Measurements from ENCODE around the gene TSHZ1.
A peak's percentile ranks its signal among the peaks of the same experiment; 100 is the strongest.

TSHZ1 gene

DNA sequence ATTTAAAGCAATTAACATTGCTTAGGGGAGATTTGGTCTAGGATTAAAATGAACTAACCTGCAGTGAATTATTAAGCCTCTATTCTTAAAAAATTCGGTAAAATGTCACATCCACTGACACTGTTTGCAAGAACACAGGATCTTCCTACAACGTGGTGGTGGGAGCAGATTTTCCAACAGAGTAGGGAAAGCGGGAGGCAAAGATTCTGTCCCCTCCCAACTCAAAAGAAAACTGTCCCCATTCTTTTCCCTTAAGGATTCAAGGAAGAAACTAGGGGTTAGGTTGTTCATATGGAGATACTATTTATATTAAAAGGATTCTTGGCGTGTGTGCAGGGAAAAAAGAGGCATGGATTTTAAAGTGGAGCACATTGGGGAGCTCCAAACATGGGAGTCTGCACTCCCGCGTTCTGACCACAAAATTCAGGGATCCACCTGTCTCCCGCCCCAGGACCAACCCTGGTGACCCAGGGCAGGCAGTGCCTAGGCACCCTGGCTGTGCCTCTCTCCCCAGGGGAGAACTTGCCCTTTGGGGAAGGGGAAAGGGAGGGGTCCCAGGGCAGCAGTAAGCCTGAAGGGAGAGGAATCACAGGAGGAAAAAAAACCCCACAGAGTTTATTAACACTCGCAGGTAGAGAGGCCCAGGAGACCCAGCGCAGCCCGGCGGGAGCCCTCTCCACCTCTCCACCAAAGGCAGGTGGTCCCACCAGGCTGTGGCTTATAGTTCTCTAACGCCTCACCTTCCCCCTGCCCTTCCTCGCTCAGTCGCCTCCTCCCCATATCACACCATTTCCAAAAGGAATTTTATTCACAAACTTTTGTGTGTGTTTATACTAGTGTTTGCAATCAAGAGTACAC, 3.9 kb upstream of the TSHZ1 start:
- DNase-seq (ENCODE audit: low read depth in 4 of 4, low spot score in 1 of 4), result no peak

DNA sequence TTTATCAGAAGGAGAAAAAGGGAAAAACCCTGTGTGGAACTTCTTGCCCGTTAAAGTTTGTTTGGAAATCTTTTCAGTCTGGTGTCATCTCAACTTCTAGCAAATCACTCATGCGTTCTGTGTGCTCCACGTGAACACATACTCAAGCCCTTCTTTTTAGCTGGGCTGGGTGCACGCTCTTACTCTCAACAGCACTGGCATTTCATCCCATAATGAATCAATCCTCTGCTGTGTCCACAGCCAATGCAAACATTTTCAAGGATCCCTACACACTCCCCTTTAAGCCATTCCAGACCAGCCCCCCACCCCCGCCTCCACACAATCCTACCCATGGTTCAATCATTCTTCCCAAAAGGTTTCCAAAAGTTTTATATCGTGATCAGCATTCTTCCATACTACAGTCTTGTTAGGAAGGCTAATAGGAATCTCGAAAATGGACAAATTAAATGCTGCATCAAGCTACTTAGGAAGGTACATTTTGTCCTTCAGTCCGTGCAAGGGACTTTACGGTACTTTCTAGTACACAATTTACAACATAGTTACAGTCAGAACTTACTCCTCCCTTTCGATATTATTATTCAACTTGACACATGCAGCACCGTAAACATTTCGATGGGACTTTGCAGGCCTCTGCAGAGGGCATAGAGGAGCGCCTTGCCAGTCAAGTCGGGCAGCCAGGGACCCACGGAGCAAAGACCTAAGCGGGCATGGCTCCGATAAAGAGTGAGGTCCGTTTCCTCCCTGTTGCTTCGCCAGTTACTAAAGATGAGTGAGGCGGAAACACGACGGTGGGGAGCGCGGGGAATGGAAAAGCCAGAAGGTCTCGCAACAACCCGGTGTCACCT, 3.1 kb upstream of the TSHZ1 start:
- no peak for DNase-seq (ENCODE audit: low read depth in 4 of 4, low spot score in 1 of 4)

DNA sequence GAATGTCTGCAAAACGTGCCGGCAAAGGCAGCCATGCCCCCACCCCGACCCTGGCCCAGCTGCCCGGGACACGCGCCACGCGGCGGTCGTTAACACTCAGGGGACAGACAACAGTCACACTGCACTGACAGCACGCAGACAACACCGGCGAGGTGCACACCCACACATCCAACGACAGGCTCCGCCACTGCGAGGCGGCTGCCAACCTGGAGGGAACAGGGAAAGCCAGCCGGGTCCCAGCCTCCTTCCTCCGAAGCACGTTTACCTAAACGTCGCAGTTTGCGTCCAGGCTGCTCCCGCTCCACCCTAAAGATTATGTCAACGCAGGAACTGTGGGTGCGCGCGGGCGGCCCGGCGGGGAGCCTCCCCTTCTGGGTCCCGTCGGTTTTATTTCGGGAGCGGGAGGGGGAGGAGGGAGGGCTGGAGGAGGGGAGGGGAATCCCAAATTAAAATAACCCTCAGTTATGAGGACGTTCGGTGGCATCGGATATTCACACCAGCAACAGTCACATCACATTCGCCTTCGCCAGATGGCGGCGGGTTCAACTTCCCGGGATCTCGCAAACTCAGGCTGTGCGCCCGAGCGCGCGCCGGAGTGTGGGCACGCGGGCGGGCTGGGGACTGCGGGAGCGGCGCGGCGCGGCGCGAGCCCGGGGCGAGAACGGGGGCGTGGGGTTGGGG, 2.3 kb upstream of the TSHZ1 start:
- DNase-seq (ENCODE audit: low read depth in 4 of 4, low spot score in 1 of 4), result peak in 1 of 4 experiments; percentile 34

DNA sequence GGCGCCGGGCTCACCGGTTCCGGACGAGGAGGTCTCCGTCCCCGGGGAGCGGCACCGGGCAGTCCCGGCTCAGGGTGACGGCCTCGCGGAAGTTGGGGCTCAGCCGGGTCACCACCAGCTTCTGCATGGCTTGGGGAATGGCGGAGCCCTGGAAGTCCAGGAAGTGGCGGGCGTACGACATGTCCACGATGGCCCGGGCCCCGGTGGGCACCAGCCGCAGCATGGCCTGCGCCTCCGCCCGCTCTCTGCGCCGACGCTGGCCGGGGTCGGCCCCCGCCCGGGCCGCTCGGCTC, 1.8 kb upstream of the TSHZ1 start:
- no peak for DNase-seq (ENCODE audit: low read depth in 4 of 4, low spot score in 1 of 4)

DNA sequence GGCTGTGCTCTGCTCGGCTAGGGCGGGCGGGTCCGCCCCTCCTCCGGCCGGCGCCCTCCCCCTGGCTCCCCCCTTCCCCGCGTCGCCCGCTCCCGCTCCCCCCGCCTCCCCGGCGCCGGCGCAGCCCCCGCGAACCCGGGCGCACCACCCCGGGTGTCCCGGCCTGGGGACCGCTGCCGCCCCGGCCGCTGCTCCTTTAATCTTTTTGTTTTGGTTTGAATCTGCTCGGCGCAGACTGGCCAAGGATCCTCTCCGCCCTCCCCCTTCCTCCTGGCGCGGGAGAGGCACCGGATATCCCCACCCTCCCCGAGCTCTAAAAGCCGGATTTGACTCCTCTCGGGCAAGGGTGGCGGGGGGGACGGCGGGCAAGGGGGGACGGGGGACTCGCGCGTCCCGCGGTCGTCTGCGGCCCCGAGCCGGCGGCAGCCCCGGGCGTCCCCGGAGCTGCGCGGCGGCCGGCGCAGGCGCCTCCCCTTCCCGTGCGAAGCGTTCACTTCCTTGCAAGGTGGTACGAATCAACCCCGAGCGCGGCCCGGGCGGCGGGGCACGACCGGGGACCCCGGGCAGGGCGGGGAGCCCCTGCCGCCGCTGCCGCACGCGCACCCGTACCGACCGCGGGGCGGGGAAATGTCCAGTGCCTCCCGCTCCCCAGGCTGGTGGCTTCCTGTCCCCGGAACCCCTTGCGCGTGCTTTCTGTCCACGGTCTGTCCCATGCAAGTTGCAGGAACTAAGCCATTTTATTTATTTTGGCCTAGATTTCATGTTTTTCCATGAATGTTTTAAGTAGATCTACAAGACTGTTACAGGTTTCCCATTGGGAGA, 1.3 kb upstream of the TSHZ1 start, which contains the start of gene PTGR3:
PTGR3 (minus strand) TSS at position 11 of the 822 bp plus-strand sequence. CDS start 81 bp downstream, outside the sequence.
- DNase-seq (ENCODE audit: low read depth in 4 of 4, low spot score in 1 of 4), result peak in 3 of 4 experiments; percentile 47 to 77 (median 65)

DNA sequence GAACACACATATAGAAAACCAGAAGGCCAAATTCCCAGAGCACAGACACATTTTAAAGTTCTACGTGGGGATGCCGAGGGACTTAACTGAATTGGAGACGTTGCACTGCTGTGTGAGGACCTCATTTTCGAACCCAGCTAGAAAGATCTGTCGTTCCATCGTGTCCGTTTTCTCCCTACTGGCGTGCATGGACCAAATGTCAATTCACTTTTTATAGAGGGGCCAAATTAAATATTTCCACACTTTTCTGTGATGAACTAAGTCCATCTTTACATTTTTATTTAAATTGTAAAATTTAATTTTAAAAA, 692 bp upstream of the TSHZ1 start:
- DNase-seq (ENCODE audit: low read depth in 4 of 4, low spot score in 1 of 4), result no peak

DNA sequence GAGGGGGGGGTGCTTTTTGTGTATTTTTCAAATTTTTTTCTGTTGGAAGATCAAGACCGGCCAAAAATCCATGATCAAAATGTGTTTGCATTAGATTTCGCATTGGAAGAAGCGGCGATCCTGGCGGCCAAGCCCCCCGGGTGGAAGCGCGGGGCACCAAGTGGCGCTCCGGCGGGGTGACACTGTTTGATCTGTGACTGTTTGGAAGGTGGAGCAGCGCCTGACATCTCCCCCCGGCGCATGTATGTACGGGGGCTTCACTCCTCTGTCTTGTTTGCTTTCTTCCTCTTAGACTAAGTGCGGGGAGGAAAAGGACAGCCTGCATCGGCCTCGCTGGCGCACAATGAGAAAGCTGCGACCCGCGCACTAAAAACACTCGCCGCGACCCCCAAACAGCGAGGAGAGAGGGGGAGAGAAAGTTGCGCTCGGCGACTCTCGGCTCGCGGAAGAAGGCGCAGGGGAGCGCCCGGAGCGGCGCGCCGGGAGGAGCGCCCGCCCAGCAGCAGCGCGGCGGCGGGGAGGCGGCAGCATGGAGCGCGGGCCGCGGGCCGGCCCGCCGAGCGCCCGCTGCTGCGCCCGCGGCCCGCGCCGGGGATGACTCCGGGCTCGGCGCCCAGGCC, 515 bp downstream of the TSHZ1 start:
- no peak for DNase-seq (ENCODE audit: low read depth in 4 of 4, low spot score in 1 of 4)

DNA sequence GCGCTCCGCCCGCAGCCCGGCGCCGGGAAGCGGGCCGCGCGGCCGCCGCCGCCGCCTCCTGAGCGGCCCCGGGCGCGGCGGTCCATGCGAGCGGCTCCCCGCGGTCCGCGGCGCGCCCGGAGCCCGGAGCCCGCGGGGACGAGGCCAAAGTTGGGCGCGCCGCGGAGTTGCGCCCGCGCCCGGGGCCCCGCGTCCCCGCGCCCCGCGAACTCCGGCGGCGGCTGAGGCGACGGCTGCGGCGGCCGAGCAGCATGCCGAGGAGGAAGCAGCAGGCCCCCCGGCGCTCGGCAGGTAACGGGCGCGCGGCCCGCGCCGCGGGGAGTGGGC, 992 bp downstream of the TSHZ1 start:
- DNase-seq (ENCODE audit: low read depth in 4 of 4, low spot score in 1 of 4), result no peak

DNA sequence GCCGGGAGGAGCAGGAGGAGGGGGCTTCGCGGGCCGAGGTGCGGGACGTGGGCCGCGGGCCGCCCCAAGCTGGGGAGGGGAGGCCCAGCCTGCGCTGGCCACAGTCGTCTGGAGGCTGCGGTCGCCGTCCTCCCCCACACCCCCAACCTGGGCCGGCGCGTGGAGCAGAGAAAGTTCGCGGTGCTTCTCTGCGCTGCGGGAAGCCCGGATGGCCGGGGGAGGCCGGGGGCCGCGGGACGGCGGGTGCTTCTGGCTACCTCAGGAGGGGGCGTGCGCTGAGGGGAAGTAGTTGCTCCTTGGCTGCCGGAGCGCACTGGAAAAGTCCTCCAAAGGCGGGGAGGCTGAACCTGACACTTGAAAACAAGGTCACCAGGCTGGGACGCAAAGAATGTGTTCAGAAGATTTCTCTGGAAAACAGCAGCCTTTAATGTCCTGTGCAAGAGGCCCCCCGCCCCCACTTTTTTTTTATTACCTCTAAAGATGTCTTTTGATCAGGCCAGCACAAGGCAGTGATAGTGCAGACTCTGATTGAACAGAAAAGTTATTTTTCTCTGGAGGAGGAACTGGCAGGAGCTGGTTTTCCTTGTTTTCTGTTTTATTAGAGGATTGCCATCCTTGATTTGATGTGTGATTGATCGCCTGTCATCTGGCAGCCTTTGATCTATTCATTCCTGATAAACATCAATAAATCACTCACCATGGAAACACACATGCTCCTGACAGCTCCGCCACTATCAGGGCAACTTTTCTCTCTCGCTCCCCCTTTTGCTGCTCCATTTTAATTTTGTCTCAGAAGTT, 1.6 kb downstream of the TSHZ1 start:
- peak in 1 of 4 experiments; percentile 18 for DNase-seq (ENCODE audit: low read depth in 4 of 4, low spot score in 1 of 4)

DNA sequence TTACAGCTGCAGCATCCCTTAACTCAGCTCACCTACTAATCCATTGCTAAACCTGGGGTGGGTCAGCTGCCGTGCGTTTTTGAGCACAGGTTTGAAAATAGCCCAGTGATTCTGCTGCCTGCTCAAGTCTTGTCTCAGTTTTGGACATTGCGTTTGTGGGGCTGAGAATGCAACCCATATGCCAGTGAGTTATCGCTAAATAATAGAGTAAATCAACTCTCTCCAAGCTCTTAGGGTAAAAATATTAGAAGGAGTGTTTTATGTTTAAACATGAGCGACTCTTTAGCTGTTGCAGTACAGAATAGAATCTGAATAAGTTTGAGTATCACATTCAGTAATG, 2.1 kb downstream of the TSHZ1 start:
- DNase-seq (ENCODE audit: low read depth in 4 of 4, low spot score in 1 of 4), result no peak

DNA sequence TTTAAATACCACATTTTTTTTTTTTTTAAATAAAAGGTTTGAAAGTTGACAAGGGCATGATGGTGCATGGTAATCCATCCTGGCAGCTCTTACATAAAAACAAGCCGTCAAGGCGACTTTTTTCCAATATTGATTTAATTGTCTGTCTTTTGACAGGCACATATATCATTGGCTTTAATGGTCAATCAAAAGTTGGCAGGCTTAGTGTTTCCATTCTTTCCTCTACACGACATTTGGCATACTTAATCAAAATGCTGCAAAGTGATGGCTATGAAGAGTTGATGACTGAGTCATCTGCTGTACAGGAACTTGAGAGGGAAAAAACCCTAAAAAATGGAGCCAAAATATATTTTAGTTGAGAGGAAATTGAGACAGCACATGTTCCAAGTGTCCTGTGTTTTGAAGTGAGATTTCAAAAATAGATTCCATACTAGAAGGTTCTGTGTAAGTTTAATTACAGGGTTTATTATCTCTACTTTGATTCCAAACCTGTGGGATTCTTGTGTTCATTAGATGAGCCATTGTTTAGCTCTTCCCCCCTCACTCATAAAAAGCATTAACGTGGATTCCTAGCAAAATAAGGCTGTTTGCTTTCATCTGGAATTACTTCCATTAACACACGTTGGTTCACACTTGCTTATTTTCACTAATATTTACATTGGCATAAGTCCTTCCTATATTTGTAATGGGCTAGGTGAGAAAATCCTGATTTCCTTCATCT, 3.2 kb downstream of the TSHZ1 start:
- no peak for DNase-seq (ENCODE audit: low read depth in 4 of 4, low spot score in 1 of 4)

DNA sequence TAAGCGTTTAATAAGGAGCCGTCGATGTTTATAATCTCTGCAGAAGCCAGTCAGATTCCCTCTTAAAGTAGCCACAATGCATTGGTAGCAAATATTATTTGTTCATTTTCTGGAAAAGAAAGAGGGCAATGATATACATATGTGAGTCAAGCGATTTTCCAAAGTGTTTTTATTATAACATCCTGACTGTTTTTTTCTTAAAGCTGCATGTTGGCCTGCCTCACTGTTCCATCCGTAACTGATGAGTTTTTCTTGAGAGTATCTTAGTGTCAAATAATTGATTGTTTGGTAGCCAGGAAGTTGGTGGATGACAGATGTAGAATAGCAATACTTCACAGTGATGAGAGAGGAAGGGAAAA, 3.7 kb downstream of the TSHZ1 start:
- no peak for DNase-seq (ENCODE audit: low read depth in 4 of 4, low spot score in 1 of 4)

DNA sequence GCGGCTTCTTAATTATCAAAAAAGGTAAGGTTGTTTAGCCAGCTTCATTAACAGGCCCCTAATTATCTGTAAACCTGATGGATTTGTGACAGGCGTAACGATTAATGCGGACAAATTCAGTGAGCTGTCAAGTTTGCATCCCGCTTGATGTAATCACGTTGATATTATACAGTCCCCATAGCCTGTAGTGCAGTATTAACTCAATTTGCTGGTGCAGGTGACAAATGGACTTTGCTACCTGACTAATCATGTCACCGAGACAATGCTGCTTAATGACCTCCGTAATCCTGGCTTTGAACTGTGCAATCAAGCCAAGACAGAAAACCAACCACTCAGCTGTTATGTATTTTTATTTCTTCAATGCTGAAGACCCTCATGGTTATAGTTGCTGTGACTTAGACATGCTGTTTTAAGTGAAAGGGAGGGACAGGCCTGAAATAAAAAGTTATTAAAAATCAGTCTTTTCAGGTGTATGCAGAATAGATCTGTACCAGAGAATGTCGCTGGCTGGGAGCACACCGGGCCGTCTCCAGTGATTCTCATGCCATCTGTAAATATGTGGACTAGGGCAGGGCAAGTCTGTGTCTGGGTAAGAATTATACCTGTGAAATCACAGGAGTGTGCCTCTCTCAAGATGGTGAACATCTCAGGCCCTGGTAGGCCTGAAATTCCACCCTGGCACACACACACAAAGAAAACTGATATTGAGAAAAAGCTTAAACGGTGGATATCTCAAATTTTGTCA, 4.3 kb downstream of the TSHZ1 start:
- DNase-seq (ENCODE audit: low read depth in 4 of 4, low spot score in 1 of 4), result no peak

DNA sequence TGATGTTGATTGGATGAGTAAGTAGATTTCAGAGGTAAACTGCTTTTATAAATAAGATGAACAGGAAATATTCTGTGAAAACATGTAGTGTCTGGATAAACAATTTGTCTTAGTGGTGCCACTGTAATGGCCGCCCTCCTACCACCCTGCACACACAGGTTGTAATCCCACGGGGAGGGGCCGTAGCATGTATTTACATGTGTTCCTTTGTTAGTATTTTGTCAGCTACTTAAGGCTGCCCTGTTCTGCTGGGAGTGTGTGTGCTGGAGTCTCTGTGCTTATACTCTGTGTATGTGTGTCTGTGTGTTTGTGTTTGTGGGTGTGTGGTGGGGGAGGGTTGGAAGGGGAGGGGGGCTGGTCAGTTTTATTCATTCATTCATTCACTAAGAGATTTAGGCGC, 5.1 kb downstream of the TSHZ1 start:
- no peak for DNase-seq (ENCODE audit: low read depth in 4 of 4, low spot score in 1 of 4)

DNA sequence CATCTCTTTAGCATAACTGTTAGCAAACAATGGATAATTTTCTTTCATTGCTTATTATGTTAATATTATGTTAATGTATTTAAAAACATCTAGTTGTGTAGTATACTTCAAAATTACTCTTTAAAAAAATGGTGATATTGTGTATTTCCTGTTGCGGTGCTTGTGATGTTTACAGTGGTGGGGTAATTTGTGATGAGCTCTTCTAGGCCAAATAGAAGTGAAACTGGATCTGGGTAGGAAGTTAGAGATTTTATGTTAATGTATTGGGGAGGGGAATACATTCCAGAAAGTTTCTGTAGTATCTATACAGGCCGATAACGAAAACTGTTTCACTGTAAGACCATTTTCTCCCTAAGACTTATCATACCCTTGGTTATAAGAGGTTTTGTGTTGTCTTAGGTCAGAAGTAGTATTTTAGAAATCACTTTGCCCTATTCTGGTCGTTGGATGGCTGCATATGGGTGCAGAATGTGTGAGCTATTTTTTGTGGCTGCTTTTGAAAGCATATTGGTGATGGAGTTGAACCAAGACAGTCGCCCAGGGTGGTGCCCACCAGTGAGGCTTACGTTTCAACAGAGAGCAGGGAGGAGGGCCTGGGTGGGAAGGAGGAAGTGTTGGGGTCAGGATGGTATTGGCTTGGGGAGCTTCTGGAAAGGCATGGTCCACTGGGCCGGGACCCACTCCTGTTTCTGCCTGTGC, 5.8 kb downstream of the TSHZ1 start:
- no peak for DNase-seq (ENCODE audit: low read depth in 4 of 4, low spot score in 1 of 4)

DNA sequence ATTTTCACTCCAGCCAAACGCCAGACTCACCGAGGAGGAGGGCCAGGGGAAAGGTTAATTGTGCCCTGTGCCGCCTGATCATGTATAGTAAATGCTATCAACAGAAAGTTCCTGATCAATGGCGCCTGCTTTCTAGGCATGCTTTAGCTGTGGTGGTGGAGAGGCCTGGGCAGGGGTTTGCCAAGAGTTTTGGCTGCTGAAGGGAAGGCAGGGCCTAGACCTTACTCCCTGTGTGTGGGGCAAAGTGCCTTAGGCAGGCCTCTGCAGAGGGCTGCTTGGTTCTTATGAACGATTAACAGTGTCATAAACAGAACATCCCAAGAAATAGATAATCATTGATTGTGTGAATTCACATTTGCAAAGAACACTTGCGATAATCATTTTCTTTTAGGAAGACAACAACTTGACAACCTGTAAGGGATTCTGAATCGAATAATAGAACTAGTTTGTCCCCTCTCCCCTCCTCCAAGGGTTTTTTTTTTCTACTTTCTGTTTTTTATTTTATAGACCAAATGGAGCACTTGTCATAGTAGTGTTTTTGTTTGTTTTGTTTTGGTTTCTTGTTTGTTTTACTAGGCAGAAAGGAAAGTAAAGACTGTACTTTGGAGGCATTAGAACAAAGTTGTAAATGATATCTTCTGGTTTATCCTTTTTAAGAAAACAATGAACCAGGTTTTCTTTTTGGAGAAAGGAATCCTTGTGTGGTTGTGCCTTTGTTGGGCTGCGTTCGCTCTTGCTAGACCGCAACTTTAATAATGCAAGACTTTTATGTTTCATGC, 6.5 kb downstream of the TSHZ1 start:
- DNase-seq (ENCODE audit: low read depth in 4 of 4, low spot score in 1 of 4), result no peak
